GM20000 (cell line): ENCODE data around the gene MVB12B.

Experiments used
- DNase-seq: peaks from one replicate; pipeline ENCODE4 v3.0.0; 2012; ENCODE audit warnings: low spot score
- TF ChIP-seq, protein P1 (sequence below): IDR thresholded peaks from 2 replicates; pipeline ENCODE4 v1.5.1; 2012; ENCODE audit warnings: mild to moderate bottlenecking, control low read depth; ENCODE audit errors: extremely low read depth, missing control alignments

MVB12B gene

DNA sequence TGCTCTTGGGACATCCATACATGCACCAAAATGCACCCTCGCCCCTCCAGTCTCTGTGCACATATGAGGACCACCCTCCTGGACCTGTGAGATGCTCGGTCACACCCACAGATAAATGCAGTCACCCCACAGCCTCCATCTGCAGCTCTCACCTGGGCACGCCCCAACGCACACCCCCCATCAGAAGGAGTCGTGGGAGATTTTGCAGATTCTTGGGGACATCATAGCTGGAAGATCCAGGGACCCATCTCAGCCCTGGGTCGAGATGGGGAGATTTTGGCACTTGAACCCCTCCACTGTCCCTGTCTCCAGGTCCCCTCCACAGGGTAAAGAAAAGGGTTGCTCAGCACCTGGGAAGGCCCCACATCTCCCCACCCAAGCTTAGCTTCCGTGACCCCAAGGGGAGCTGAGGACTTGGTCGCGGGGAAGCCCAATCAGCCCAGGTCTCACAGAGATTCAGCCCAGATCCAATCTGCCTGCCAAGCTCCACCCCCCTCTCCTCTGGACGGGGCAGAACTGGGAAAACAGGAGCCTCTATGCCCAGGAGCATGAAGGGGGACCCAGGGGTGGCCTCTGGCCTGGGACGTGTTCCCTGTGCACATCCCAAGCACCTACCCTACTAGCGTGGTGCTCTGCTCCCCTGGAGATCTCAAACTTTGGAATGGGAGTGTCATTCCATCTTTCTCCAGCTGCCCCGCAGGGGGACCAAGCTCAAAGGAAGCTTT, 197.9 kb downstream of the MVB12B start:
- no peak for DNase-seq
- TF ChIP-seq, protein P1, sequence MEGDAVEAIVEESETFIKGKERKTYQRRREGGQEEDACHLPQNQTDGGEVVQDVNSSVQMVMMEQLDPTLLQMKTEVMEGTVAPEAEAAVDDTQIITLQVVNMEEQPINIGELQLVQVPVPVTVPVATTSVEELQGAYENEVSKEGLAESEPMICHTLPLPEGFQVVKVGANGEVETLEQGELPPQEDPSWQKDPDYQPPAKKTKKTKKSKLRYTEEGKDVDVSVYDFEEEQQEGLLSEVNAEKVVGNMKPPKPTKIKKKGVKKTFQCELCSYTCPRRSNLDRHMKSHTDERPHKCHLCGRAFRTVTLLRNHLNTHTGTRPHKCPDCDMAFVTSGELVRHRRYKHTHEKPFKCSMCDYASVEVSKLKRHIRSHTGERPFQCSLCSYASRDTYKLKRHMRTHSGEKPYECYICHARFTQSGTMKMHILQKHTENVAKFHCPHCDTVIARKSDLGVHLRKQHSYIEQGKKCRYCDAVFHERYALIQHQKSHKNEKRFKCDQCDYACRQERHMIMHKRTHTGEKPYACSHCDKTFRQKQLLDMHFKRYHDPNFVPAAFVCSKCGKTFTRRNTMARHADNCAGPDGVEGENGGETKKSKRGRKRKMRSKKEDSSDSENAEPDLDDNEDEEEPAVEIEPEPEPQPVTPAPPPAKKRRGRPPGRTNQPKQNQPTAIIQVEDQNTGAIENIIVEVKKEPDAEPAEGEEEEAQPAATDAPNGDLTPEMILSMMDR = no peak

DNA sequence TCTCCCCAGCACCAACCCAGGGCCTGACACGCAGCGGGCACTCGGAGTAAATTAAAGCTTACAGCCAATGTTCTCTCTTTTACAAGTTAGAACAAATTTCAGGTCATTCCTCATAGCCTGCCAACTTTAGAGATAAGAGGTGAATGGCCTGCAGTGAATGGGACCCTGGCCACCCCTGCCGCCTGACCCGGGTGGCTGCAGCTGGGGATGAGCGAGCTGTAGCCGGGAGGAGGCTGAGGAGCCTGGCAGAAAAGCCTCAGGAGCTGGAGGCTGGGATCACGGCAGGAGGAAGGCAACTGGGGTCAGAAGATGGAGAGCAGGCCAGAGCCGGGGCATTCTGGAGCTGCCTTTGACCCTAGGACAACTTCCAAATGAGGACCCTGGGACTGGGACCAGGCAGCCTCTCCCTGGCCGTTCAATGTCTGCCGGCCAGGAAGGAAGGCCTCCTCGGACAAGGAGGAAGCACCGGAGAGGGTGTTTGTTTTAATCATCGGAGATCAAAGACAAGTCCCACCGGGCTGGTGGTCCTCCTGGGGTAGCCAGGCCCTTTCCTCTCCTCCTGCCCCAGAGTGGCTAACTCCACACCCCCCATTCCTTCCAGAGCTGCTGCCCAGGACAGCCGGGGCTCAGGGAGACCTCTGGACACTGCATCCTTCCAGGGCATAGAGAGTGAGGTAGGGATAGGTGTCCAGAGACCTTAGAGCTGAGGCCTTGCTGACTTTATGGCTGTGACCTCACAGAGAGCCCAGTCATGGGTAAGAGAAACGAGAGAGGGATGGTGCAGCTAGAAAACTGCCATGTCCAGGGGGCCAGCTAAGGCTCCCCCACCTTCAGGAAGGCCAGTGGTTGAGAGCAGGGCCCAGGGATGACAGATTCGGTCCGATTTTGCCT, 199.8 kb downstream of the MVB12B start:
- TF ChIP-seq, protein P1 = no peak
- no peak for DNase-seq

DNA sequence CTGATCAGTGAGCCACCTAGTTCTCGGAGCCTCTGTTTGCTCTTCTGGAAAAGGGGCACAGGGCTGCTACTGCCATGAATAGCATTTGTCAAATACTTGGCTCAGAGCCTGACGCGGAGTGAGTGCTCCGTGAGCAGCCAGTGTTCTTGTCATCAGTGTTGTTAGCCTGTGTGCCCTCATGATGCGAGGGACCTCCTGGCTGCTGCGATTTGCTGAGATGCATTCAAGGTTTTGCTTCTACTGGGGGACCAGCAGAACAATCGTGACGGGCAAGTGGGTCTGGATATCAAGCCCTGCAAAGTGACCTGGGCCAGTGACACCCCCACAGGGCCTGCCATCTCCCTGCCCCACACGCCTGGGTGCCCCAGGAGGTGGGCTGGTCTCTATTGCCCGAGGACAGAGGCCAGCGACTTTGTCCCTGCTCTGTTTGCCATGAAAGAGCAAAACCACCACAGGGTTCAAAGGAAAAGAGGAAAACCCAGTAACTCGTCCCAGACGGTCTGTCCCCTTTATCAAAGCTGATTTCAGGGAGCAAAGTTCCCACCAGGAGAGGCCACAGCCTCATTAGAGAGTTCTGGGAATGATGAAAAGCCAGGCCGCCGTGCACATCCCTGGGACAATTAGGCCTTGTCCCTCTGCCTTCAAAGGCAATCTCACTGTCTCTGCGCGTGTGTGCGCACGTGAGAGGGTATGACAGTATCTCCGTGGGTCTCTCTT, 200.6 kb downstream of the MVB12B start:
- DNase-seq = no peak
- TF ChIP-seq, protein P1 = no peak

DNA sequence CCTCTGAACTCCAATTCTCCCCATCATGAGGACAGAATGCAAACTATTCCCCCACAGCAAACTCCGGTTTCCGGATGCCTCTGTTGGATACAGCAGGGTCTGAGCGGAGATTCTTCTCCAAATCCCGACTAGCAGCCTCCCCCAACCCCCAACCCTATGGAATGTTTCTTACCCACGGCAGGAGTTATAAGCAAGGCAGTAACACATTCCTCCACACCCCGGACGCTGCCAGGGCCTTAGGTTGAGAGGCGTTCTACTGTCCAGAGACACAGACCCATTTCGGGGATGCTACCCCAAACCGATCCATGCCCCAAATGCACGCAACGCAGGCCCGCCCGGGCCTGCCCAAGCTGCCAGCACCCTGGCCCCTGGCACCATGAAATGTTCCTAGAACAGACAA, 201.5 kb downstream of the MVB12B start:
- DNase-seq = no peak

DNA sequence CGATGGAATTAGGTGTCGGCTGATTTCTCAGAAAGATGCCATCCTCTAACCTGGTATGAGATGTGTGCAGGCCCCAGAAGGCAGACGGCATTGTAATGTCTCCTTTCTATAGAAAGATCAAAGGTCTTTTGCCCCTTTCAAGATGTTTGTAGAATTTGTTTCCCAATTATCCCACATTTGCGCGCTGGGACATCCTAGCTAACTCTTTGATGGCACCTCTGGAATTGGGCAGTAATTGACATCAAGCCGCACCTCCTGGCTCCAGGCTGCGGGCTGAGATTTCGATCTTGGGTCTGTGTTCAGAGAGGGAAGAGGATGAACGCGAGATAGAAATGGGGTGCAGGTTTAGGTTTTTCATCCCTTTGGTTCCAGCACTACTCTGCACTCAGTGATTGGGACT, 202.3 kb downstream of the MVB12B start:
- DNase-seq = no peak
- TF ChIP-seq, protein P1 = no peak

More for the DNA sequence above, 201.5 kb downstream of the MVB12B start:
- TF ChIP-seq, protein P1 = no peak

DNA sequence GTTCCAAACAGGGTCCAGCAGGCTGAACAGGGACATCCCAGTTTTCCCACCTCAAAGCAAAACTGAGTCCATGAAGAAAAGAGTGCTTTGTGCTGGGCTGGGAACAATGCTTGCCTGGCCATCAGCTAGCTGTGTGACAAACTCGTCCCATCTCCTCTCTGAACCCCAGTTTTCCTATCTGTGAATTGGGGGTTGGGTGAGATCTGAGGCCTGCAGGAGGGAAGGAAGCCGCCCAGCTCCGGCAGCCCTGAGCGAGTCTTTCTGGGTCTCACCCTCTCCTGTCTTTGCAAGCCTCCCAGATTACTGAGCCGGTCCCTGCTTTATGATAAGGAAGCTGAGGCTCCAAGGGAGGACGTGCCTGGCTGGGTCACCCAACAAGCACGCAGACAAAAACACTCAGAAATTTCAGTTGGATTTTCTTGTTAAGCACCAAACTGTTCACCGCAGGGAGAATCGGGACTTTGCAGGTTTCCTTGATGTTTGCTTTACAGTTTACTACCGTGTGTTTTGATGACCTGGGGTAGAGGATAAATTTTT, 204.5 kb downstream of the MVB12B start:
- TF ChIP-seq, protein P1 = no peak
- no peak for DNase-seq
